ENCODE results near the gene STMN1.

- TF ChIP-seq ZNF57 (CRISPR knock-in tag; IDR thresholded peaks at IDR 0.05) (no peak), THRA (IDR thresholded peaks at IDR 0.05) (no peak), ZNF174 (CRISPR knock-in tag; IDR thresholded peaks at IDR 0.05) (no peak), HNRNPH1 (optimal IDR thresholded peaks at IDR 0.05; ENCODE audit: low read depth, low read length) (no peak), THRB (CRISPR knock-in tag; conservative IDR thresholded peaks at IDR 0.05) (no peak), SRSF1 (IDR thresholded peaks at IDR 0.05; ENCODE audit: low read depth, low read length) (no peak), GTF3C2 (IDR thresholded peaks at IDR 0.05; ENCODE audit: borderline replicate concordance, extremely low read depth, insufficient read length) (no peak), SPI1 (IDR thresholded peaks at IDR 0.05; ENCODE audit: borderline replicate concordance, low read depth, low read length) (no peak), EZH2 (IDR thresholded peaks at IDR 0.05; ENCODE audit: borderline replicate concordance, low read depth, low read length) (no peak), CBX2 (IDR thresholded peaks at IDR 0.05; ENCODE audit: insufficient read depth, low read length, poor library complexity, severe bottlenecking) (no peak), NCOA6 (IDR thresholded peaks at IDR 0.05) (no peak)
Measured at GRCh38 chr1:25891606-25892005, 14.6 kb downstream of the STMN1 start.
